HS-27A (cell line): ENCODE data around the gene RCBTB1.
"Not testable (repeated sequence)": the region's sequence is repeated elsewhere in the genome, so short reads cannot be mapped to it uniquely, and the experiment has no call there.

ENCODE experiments used
- DNase-seq: peaks from one replicate; pipeline ENCODE4 v3.0.0-alpha.2; 2012; ENCODE audit warnings: low read depth, missing footprints

The RCBTB1 gene

GRCh38 chr13:49604570-49604969 is 19.2 kb upstream of the RCBTB1 start:
- DNase-seq, result no peak

GRCh38 chr13:49602615-49603014 is 17.3 kb upstream of the RCBTB1 start:
- DNase-seq, result not testable (repeated sequence)

- DNase-seq, result no peak
Observed at GRCh38 chr13:49602005-49602404, 16.6 kb upstream of the RCBTB1 start.

- no peak for DNase-seq
Observed at GRCh38 chr13:49597043-49597641, 11.8 kb upstream of the RCBTB1 start.

- DNase-seq, result no peak
Observed at GRCh38 chr13:49596221-49596620, 10.9 kb upstream of the RCBTB1 start.

GRCh38 chr13:49594576-49594975 is 9.2 kb upstream of the RCBTB1 start:
- DNase-seq, result no peak

GRCh38 chr13:49593876-49594275 is 8.5 kb upstream of the RCBTB1 start:
- not testable (repeated sequence) for DNase-seq

GRCh38 chr13:49590714-49591113 is 5.4 kb upstream of the RCBTB1 start:
- not testable (repeated sequence) for DNase-seq

GRCh38 chr13:49587311-49587847 is 2.0 kb upstream of the RCBTB1 start:
- no peak for DNase-seq

GRCh38 chr13:49586717-49587116 is 1.4 kb upstream of the RCBTB1 start:
- no peak for DNase-seq

GRCh38 chr13:49584771-49585182 is 581 bp downstream of the RCBTB1 start:
- no peak for DNase-seq

- DNase-seq, result no peak
Observed at GRCh38 chr13:49580980-49581680, 4.2 kb downstream of the RCBTB1 start.

- DNase-seq, result no peak
Observed at GRCh38 chr13:49579501-49579900, 5.9 kb downstream of the RCBTB1 start.

GRCh38 chr13:49571299-49572240 is 13.8 kb downstream of the RCBTB1 start:
- no peak for DNase-seq

GRCh38 chr13:49569993-49570689 is 15.2 kb downstream of the RCBTB1 start:
- DNase-seq, result no peak

GRCh38 chr13:49567491-49567890 is 17.9 kb downstream of the RCBTB1 start:
- DNase-seq, result no peak

GRCh38 chr13:49566461-49566860 is 18.9 kb downstream of the RCBTB1 start:
- DNase-seq, result no peak

GRCh38 chr13:49565461-49565860 is 19.9 kb downstream of the RCBTB1 start:
- not testable (repeated sequence) for DNase-seq

GRCh38 chr13:49563516-49563915 is 21.8 kb downstream of the RCBTB1 start:
- no peak for DNase-seq

GRCh38 chr13:49561062-49561410 is 24.3 kb downstream of the RCBTB1 start:
- no peak for DNase-seq

- DNase-seq, result no peak
Observed at GRCh38 chr13:49560270-49561061, 24.9 kb downstream of the RCBTB1 start.
